Endothelial cell of umbilical vein (primary cell): ENCODE data around the gene BAX. TPM values are rescaled to one million over a fixed set of nuclear protein-coding genes. Genes with fewer than 3 reads are reported as not detected.

Experiments
- BruUV-seq: library from RNA; stranded (reverse); fragments of 400-500 nt; replicated peaks from 2 replicates; lab custom pipeline; 2021; lab: Mats Ljungman, UMichigan
- CTCF ChIA-PET: fragments of 300-600, 350-600 bp; sonication (Branson Sonifier 250); formaldehyde crosslinking; loops from one replicate; lab custom pipeline; 2021; ENCODE audit warnings: antibody characterized with exemption, inconsistent platforms; lab: Charles Lee
- POLR2A ChIA-PET: fragments of 300-600, 350-600 bp; sonication (Branson Sonifier 250); formaldehyde crosslinking; loops from one replicate; lab custom pipeline; 2021; ENCODE audit warnings: antibody characterized with exemption, inconsistent platforms; lab: Charles Lee
- DNase-seq: peaks from one replicate; pipeline ENCODE4 v3.0.0-alpha.2; 2011; ENCODE audit warnings: low read depth, low spot score
- FAIRE-seq: peaks from 2 replicates; lab custom pipeline; 2011; peaks lifted over from hg19 to GRCh38; lab: Jason Lieb, UNC
- H2AFZ ChIP-seq: 2 replicates; pipeline ENCODE4 v1.6.0; 2012; ENCODE audit warnings: low read depth, low read length, control low read depth, inconsistent platforms
- H3K27ac ChIP-seq: 2 replicates; pipeline ENCODE4 v1.5.1; 2011; ENCODE audit warnings: low read depth, mild to moderate bottlenecking, control low read depth, low read length, moderate library complexity; ENCODE audit not compliant: insufficient read depth
- H3K27me3 ChIP-seq, 2 experiments: 2 replicates each; pipeline versions ENCODE4 v1.6.0 to v1.6.1; 2011; ENCODE audit warnings: low read length in 2 of 2, mixed read lengths in 1 of 2; ENCODE audit not compliant: control insufficient read depth in 2 of 2, insufficient read depth in 2 of 2
- H3K36me3 ChIP-seq, 2 experiments: 2 replicates in 1 of 2; 3 replicates in 1 of 2; pipeline ENCODE4 v1.5.1; 2011; ENCODE audit warnings: low read length in 2 of 2, mild to moderate bottlenecking in 1 of 2, moderate library complexity in 1 of 2; ENCODE audit not compliant: control insufficient read depth in 2 of 2, insufficient read depth in 2 of 2; ENCODE audit errors: extremely low read depth in 1 of 2
- H3K4me1 ChIP-seq: 3 replicates; pipeline ENCODE4 v1.5.1; 2011; ENCODE audit warnings: mild to moderate bottlenecking, low read length; ENCODE audit not compliant: control insufficient read depth, insufficient read depth; ENCODE audit errors: extremely low read depth
- H3K4me2 ChIP-seq: 2 replicates; pipeline ENCODE4 v1.6.1; 2011; ENCODE audit warnings: low read length, control low read depth, mixed read lengths; ENCODE audit not compliant: insufficient read depth
- H3K4me3 ChIP-seq, 3 experiments: fragments of 200-600 bp in 1 of 3; sonication (generic), shearing (Covaris generic) in 1 of 3; replicated peaks in 1 of 3; 2 replicates each; pipeline ENCODE4 v1.5.1; 2011 to 2016; ENCODE audit warnings: control low read depth in 3 of 3, low read length in 3 of 3, mild to moderate bottlenecking in 2 of 3, inconsistent platforms in 1 of 3, low read depth in 1 of 3, moderate library complexity in 1 of 3; ENCODE audit not compliant: insufficient read depth in 1 of 3
- H3K79me2 ChIP-seq: 2 replicates; pipeline ENCODE4 v1.6.0; 2012; ENCODE audit warnings: low read length, inconsistent platforms; ENCODE audit not compliant: control insufficient read depth, insufficient read depth
- H3K9ac ChIP-seq: replicated peaks from 2 replicates; pipeline ENCODE3; 2011; ENCODE audit warnings: low read length, control low read depth; ENCODE audit not compliant: insufficient read depth; ENCODE audit errors: extremely low read depth
- H3K9me1 ChIP-seq: replicated peaks from 3 replicates; pipeline ENCODE4 v1.6.0; 2011; ENCODE audit warnings: mild to moderate bottlenecking, low read length; ENCODE audit not compliant: control insufficient read depth, insufficient read depth; ENCODE audit errors: extremely low read depth
- H3K9me3 ChIP-seq: replicated peaks from 2 replicates; pipeline ENCODE4 v1.5.1; 2012; ENCODE audit warnings: low read length, inconsistent platforms; ENCODE audit not compliant: control insufficient read depth, insufficient read depth
- H4K20me1 ChIP-seq: replicated peaks from 2 replicates; pipeline ENCODE3; 2011; ENCODE audit warnings: mild to moderate bottlenecking, low read length; ENCODE audit not compliant: control insufficient read depth, insufficient read depth; ENCODE audit errors: extremely low read depth
- EZH2 ChIP-seq: IDR thresholded peaks from 2 replicates; pipeline ENCODE4 v1.6.1; 2012; ENCODE audit warnings: borderline replicate concordance, low read depth, mild to moderate bottlenecking, moderate library complexity, low read length, inconsistent platforms; ENCODE audit not compliant: severe bottlenecking
- FOS ChIP-seq: IDR thresholded peaks from 2 replicates; pipeline ENCODE4 v1.6.1; 2011; ENCODE audit warnings: mild to moderate bottlenecking, low read length, moderate library complexity, borderline replicate concordance; ENCODE audit not compliant: insufficient read depth
- GATA2 ChIP-seq: IDR thresholded peaks from 2 replicates; pipeline ENCODE4 v1.7.0; 2011; ENCODE audit warnings: low read depth, mild to moderate bottlenecking, moderate library complexity, mixed read lengths, low read length; ENCODE audit not compliant: insufficient read length, insufficient read depth
- MAX ChIP-seq: IDR thresholded peaks from 2 replicates; pipeline ENCODE4 v1.6.1; 2011; ENCODE audit not compliant: insufficient read depth, insufficient read length
- MYC ChIP-seq: IDR thresholded peaks from one replicate; pipeline ENCODE4 v1.6.1; 2011; ENCODE audit warnings: mild to moderate bottlenecking, low read depth, low read length
- POLR2A ChIP-seq: IDR thresholded peaks from 2 replicates; pipeline ENCODE4 v1.6.1; 2012; ENCODE audit warnings: low read depth, mild to moderate bottlenecking, control low read depth, low read length
- POLR2AphosphoS5 ChIP-seq: IDR thresholded peaks from 2 replicates; pipeline ENCODE4 v1.6.1; 2012; ENCODE audit warnings: low read depth, mild to moderate bottlenecking, control low read depth, low read length, moderate library complexity; ENCODE audit not compliant: insufficient read depth
- dilution Hi-C: fragments of 300-500 bp; cut with MboI; formaldehyde crosslinking; loops from one replicate; pipeline ENCODE4 v1.15.0; 2019; ENCODE audit warnings: low sequenced_read_pairs; ENCODE audit not compliant: extremely low pct_ligation_motif_present
- intact Hi-C: fragments of 100-400 bp; cut with micrococcal nuclease; formaldehyde crosslinking; loops from one replicate; pipeline ENCODE4 v1.10.0; 2022
- polyA plus RNA-seq, 4 experiments: library from polyadenylated mRNA; depleted of rRNA in 3 of 4; stranded (reverse) in 3 of 4; unstranded in 1 of 4; fragments of >200 nt; gene quantifications; 2 replicates each; pipeline versions ENCODE4 v1.2.1 to v1.2.3, GENCODE V29; 2011 to 2012; ENCODE audit warnings: missing spikeins in 1 of 4
- total RNA-seq: library from RNA; stranded (reverse); gene quantifications from 2 replicates; pipeline ENCODE4 v1.2.3, GENCODE V29; 2021
- TF ChIP-seq, protein P1 (sequence below), 2 donors: IDR thresholded peaks; 1 replicate in 1 of 2; 2 replicates in 1 of 2; pipeline ENCODE4 v1.5.1; 2011; ENCODE audit warnings: low read length in 2 of 2, mild to moderate bottlenecking in 2 of 2, moderate library complexity in 2 of 2, control low read depth in 1 of 2, inconsistent platforms in 1 of 2, low read depth in 1 of 2; ENCODE audit not compliant: insufficient read depth in 1 of 2; ENCODE audit errors: extremely low read depth in 1 of 2

Gene BAX
- total and polyA plus RNA-seq, 2 donors (not counting 3 experiments of a cell fraction or from before 2014, with no cell fraction given) = 267 to 283 TPM

DNA sequence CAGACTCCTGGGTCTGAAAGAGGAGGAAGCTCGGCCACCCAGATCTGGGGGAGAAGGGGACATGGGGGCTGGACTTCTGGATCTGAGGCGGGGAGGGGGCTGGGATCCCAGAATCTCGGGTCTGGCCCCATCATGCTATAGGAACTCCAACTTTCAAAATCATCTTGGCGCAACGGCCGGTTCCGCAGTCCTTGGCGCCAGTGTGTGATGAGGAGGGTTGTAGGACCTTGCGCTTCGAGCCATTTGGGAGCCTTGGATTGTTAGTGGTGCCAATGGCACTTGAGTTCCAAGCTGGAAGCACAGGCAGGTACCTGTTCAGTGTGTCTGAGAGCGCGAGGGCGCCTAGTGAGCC is 39.3 kb downstream of the BAX start:
- H3K4me3 ChIP-seq = peak overlapping the region; percentile 66 to 88 (median 79)
- H3K36me3 ChIP-seq = no peaks in the 10 kb centered on the region
- no peaks in the 10 kb centered on the region for H3K9me1 ChIP-seq
- peaks cover 14% of the 10 kb centered on the region for H3K4me1 ChIP-seq
- peak overlapping the region; percentile 77 for H2AFZ ChIP-seq
- H3K9me3 ChIP-seq = no peaks in the 10 kb centered on the region
- H4K20me1 ChIP-seq = no peaks in the 10 kb centered on the region
- H3K4me2 ChIP-seq = peak overlapping the region; percentile 91
- TF ChIP-seq FOS (no peak), MYC (no peak), MAX (no peak), POLR2AphosphoS5 (no peak), GATA2 (no peak), EZH2 (no peak), POLR2A (no peak)
- TF ChIP-seq, protein P1, sequence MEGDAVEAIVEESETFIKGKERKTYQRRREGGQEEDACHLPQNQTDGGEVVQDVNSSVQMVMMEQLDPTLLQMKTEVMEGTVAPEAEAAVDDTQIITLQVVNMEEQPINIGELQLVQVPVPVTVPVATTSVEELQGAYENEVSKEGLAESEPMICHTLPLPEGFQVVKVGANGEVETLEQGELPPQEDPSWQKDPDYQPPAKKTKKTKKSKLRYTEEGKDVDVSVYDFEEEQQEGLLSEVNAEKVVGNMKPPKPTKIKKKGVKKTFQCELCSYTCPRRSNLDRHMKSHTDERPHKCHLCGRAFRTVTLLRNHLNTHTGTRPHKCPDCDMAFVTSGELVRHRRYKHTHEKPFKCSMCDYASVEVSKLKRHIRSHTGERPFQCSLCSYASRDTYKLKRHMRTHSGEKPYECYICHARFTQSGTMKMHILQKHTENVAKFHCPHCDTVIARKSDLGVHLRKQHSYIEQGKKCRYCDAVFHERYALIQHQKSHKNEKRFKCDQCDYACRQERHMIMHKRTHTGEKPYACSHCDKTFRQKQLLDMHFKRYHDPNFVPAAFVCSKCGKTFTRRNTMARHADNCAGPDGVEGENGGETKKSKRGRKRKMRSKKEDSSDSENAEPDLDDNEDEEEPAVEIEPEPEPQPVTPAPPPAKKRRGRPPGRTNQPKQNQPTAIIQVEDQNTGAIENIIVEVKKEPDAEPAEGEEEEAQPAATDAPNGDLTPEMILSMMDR (IDR thresholded peaks at IDR 0.05; ENCODE audit: extremely low read depth in 1 of 2, insufficient read depth in 1 of 2, low read depth in 1 of 2, low read length in 2 of 2) = no peak
- BruUV-seq = no TSS peak
- H3K79me2 ChIP-seq = peaks cover 59% of the 10 kb centered on the region
- dilution Hi-C loops = no loop called here
- FAIRE-seq (no peak), DNase-seq (no peak)
- intact Hi-C loops = loop anchor here (10.0 kb wide), 2 partner anchors 161 to 359 kb away; partner anchors contain the start of genes DBP, HRC and TRPM4
- no peaks in the 10 kb centered on the region for H3K27me3 ChIP-seq
- POLR2A ChIA-PET = interaction anchor here (1.2 to 1.5 kb wide), 3 partner anchors 17 to 375 kb away, joined by 3 to 6 read pairs (median 3); partner anchors contain the start of genes RPL18 and SPHK2
- peak overlapping the region; percentile 61 for H3K27ac ChIP-seq
- CTCF ChIA-PET = interaction anchor here (0.6 to 3.3 kb wide), 23 partner anchors 16 to 1125 kb away, joined by 3 to 41 read pairs (median 5); partner anchors contain the start of genes LIN7B and PPP1R15A
- peak overlapping the region; percentile 75 for H3K9ac ChIP-seq
